Measurements from ENCODE around the gene CD22. TPM values are rescaled to one million over a fixed set of nuclear protein-coding genes. Genes with fewer than 3 reads are reported as not detected.

CD22 gene
- total RNA-seq, 2 donors from 2014 or later = 1.4 to 3.6 TPM

- H3K4me3 ChIP-seq = no peak overlapping the region
- H3K9me3 ChIP-seq = no peaks in the 10 kb centered on the region
- H3K36me3 ChIP-seq = no peaks in the 10 kb centered on the region
- no peaks in the 10 kb centered on the region for H3K27me3 ChIP-seq (replicated peaks; ENCODE audit: insufficient read depth)
- no peak overlapping the region for H3K27ac ChIP-seq
- no peak for ATAC-seq (ENCODE audit: insufficient number of reproducible peaks, low FRiP score, low read depth)
- no peak for TF ChIP-seq CTCF (IDR thresholded peaks at IDR 0.05)
- no peaks in the 10 kb centered on the region for H3K4me1 ChIP-seq (ENCODE audit: control insufficient read depth in 1 of 2, low read depth in 2 of 2)
- DNase-seq (ENCODE audit: low spot score) = no peak
These were observed 32.1 kb upstream of the CD22 start for GRCh38 chr19:35296644-35297514.

- no peaks in the 10 kb centered on the region for H3K9me3 ChIP-seq
- ATAC-seq (ENCODE audit: insufficient number of reproducible peaks, low FRiP score, low read depth) (no peak), DNase-seq (ENCODE audit: low spot score) (no peak)
- H3K4me3 ChIP-seq = no peak overlapping the region
- no peak overlapping the region for H3K27ac ChIP-seq
- TF ChIP-seq CTCF (IDR thresholded peaks at IDR 0.05) = no peak
- no peaks in the 10 kb centered on the region for H3K36me3 ChIP-seq
- no peaks in the 10 kb centered on the region for H3K27me3 ChIP-seq (replicated peaks; ENCODE audit: insufficient read depth)
- no peaks in the 10 kb centered on the region for H3K4me1 ChIP-seq (ENCODE audit: control insufficient read depth in 1 of 2, low read depth in 2 of 2)
These were observed 31.5 kb upstream of the CD22 start for GRCh38 chr19:35297515-35297848.

- Histone ChIP-seq H3K36me3 (no peaks in the 10 kb centered on the region), H3K27ac (no peak overlapping the region), H3K4me3 (no peak overlapping the region), H3K4me1 (ENCODE audit: control insufficient read depth in 1 of 2, low read depth in 2 of 2) (no peaks in the 10 kb centered on the region), H3K27me3 (replicated peaks; ENCODE audit: insufficient read depth) (no peaks in the 10 kb centered on the region), H3K9me3 (no peaks in the 10 kb centered on the region)
- DNase-seq (ENCODE audit: low spot score) (no peak), ATAC-seq (ENCODE audit: insufficient number of reproducible peaks, low FRiP score, low read depth) (no peak)
- no peak for TF ChIP-seq CTCF (IDR thresholded peaks at IDR 0.05)
These were observed 31.1 kb upstream of the CD22 start for GRCh38 chr19:35297922-35298321.

GRCh38 chr19:35298561-35298972 is 30.4 kb upstream of the CD22 start:
- DNase-seq (ENCODE audit: low spot score) = no peak
- no peak overlapping the region for H3K4me3 ChIP-seq
- no peaks in the 10 kb centered on the region for H3K36me3 ChIP-seq
- H3K27me3 ChIP-seq (replicated peaks; ENCODE audit: insufficient read depth) = no peaks in the 10 kb centered on the region
- TF ChIP-seq CTCF (IDR thresholded peaks at IDR 0.05) = no peak
- H3K4me1 ChIP-seq (ENCODE audit: control insufficient read depth in 1 of 2, low read depth in 2 of 2) = no peaks in the 10 kb centered on the region
- ATAC-seq (ENCODE audit: insufficient number of reproducible peaks, low FRiP score, low read depth) = no peak
- H3K9me3 ChIP-seq = no peaks in the 10 kb centered on the region
- no peak overlapping the region for H3K27ac ChIP-seq

GRCh38 chr19:35299523-35300338 is 29.3 kb upstream of the CD22 start:
- no peak for DNase-seq (ENCODE audit: low spot score)
- Histone ChIP-seq H3K4me3 (no peak overlapping the region), H3K27me3 (replicated peaks; ENCODE audit: insufficient read depth) (no peaks in the 10 kb centered on the region), H3K9me3 (no peaks in the 10 kb centered on the region), H3K27ac (no peak overlapping the region), H3K4me1 (ENCODE audit: control insufficient read depth in 1 of 2, low read depth in 2 of 2) (no peaks in the 10 kb centered on the region), H3K36me3 (no peaks in the 10 kb centered on the region)
- no peak for TF ChIP-seq CTCF (IDR thresholded peaks at IDR 0.05)
- no peak for ATAC-seq (ENCODE audit: insufficient number of reproducible peaks, low FRiP score, low read depth)

All from thoracic aorta (tissue), 2 donors.